ENCODE data around the gene DPF3. TPM values are rescaled to one million over a fixed set of nuclear protein-coding genes. Genes with fewer than 3 reads are reported as not detected.

Gene DPF3
- total RNA-seq, 4 donors from 2014 or later = 0.22 to 5.4 (median 2.7) TPM

- Histone ChIP-seq H3K9me3 (no peaks in the 10 kb centered on the region), H3K4me1 (peaks cover 0 to 17% (median 6%) of the 10 kb centered on the region in 4 donors), H3K27me3 (no peaks in the 10 kb centered on the region), H3K4me3 (peak overlapping the region; percentile 83 to 94 (median 86)), H3K27ac (peak overlapping the region; percentile 82 to 94 (median 84)), H3K36me3 (peaks cover 0 to 2% (median 0%) of the 10 kb centered on the region in 3 donors)
- TF ChIP-seq POLR2A (IDR thresholded peaks at IDR 0.05) (no peak), EP300 (IDR thresholded peaks at IDR 0.05) (peak in 1 of 2 donors; percentile 55), CTCF (IDR thresholded peaks at IDR 0.05) (no peak)
- DNase-seq (ENCODE audit: low spot score in 2 of 2) = no peak
- 46 to 59% methylated on average over 22 of the region's 22 CpGs for WGBS, 2 donors
Observed at GRCh38 chr14:72925171-72925759, 31.4 kb upstream of the DPF3 start.

- Histone ChIP-seq H3K36me3 (no peaks in the 10 kb centered on the region), H3K9me3 (no peaks in the 10 kb centered on the region), H3K4me1 (peaks cover 0 to 17% (median 6%) of the 10 kb centered on the region in 4 donors), H3K27me3 (no peaks in the 10 kb centered on the region), H3K4me3 (no peak overlapping the region), H3K27ac (peak overlapping the region in 1 of 4 donors; percentile 87)
- TF ChIP-seq POLR2A (IDR thresholded peaks at IDR 0.05) (no peak), CTCF (IDR thresholded peaks at IDR 0.05) (no peak), EP300 (IDR thresholded peaks at IDR 0.05) (no peak)
- no peak for DNase-seq (ENCODE audit: low spot score in 2 of 2)
- 57 to 77% methylated on average over 5 of the region's 5 CpGs for WGBS, 2 donors
Observed at GRCh38 chr14:72924337-72924736, 30.4 kb upstream of the DPF3 start.

- Histone ChIP-seq H3K4me1 (peaks cover 0 to 8% (median 0%) of the 10 kb centered on the region in 4 donors), H3K9me3 (no peaks in the 10 kb centered on the region), H3K27me3 (no peaks in the 10 kb centered on the region), H3K4me3 (no peak overlapping the region), H3K27ac (no peak overlapping the region), H3K36me3 (no peaks in the 10 kb centered on the region)
- DNase-seq (ENCODE audit: low spot score in 2 of 2) = no peak
- TF ChIP-seq EP300 (IDR thresholded peaks at IDR 0.05) (no peak), CTCF (IDR thresholded peaks at IDR 0.05) (no peak), POLR2A (IDR thresholded peaks at IDR 0.05) (no peak)
Observed at GRCh38 chr14:72921396-72921795, 27.5 kb upstream of the DPF3 start.

GRCh38 chr14:72920008-72920407 is 26.1 kb upstream of the DPF3 start:
- no peaks in the 10 kb centered on the region for H3K9me3 ChIP-seq
- H3K4me3 ChIP-seq = no peak overlapping the region
- H3K4me1 ChIP-seq = no peaks in the 10 kb centered on the region
- no peaks in the 10 kb centered on the region for H3K36me3 ChIP-seq
- no peaks in the 10 kb centered on the region for H3K27me3 ChIP-seq
- no peak for TF ChIP-seq EP300 (IDR thresholded peaks at IDR 0.05)
- no peak for TF ChIP-seq CTCF (IDR thresholded peaks at IDR 0.05)
- TF ChIP-seq POLR2A (IDR thresholded peaks at IDR 0.05) = no peak
- 69 to 86% methylated on average over 2 of the region's 2 CpGs for WGBS, 2 donors
- no peak overlapping the region for H3K27ac ChIP-seq
- no peak for DNase-seq (ENCODE audit: low spot score in 2 of 2)

GRCh38 chr14:72917094-72917802 is 23.3 kb upstream of the DPF3 start:
- Histone ChIP-seq H3K9me3 (no peaks in the 10 kb centered on the region), H3K4me3 (no peak overlapping the region), H3K4me1 (no peaks in the 10 kb centered on the region), H3K27ac (no peak overlapping the region), H3K27me3 (no peaks in the 10 kb centered on the region), H3K36me3 (no peaks in the 10 kb centered on the region)
- DNase-seq (ENCODE audit: low spot score in 2 of 2) = no peak
- 40 to 49% methylated on average over 9 of the region's 9 CpGs for WGBS, 2 donors
- TF ChIP-seq CTCF (IDR thresholded peaks at IDR 0.05) (no peak), POLR2A (IDR thresholded peaks at IDR 0.05) (no peak), EP300 (IDR thresholded peaks at IDR 0.05) (no peak)
